Measurements from ENCODE around the gene GDI1.
A peak's percentile ranks its signal among the peaks of the same experiment; 100 is the strongest.

GDI1 gene

DNA sequence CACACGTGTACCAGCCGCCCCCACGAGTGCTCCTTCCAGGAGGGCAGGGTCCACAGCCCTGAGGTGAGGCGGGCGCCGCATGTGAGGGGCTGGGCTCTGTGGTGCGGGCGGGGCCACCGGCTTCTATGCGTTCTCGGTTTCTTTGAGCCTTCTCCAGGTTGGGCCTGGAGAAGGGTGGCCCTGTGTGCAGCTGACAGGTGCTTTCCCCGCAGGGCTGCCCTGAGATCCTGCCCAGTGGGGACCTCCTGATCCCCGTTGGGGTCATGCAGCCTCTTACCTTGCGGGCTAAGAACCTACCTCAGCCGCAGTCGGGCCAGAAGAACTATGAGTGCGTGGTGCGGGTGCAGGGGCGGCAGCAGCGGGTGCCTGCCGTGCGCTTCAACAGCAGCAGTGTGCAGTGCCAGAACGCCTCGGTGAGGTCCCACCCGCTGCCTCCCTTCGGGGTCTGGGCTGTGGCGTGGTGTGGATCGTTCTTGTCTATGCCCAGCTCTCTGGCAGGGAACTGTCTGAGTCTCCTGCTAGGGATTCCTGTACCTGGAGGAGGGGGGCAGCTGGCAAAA is 27.9 kb downstream of the GDI1 start:
- no peak for DNase-seq

GRCh38 chrX:154465601-154466000 is 28.6 kb downstream of the GDI1 start:
- no peak for DNase-seq

- no peak for DNase-seq
Measured at GRCh38 chrX:154466036-154466435, 29.1 kb downstream of the GDI1 start.

DNA sequence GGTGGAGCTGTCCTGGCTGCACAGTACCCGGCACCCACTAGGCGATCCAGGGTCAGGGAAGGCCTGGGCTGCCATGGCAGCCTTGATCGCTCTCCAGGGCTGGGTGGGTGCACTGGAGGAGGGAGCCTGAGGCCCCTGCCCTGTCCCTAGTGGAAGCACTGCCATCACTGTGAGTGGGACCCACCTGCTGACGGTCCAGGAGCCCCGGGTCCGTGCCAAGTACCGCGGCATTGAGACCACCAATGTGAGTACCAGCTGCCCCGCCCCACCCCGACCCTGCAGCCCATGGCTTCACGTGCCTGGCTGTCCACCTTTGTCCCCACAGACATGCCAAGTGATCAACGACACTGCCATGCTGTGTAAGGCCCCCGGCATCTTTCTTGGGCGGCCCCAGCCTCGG is 30.0 kb downstream of the GDI1 start:
- no peak for DNase-seq

DNA sequence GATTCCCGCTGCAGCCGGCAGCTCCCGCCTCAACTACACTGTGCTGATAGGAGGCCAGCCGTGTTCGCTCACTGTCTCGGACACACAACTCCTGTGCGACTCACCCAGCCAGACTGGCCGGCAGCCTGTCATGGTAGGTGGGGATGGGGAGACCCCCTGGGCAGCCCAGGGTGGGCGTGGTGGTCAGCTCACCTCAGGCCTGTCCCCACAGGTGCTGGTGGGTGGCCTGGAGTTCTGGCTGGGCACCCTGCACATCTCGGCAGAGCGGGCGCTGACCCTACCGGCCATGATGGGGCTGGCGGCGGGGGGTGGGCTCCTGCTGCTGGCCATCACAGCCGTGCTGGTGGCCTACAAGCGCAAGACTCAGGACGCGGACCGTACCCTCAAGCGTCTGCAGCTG is 30.6 kb downstream of the GDI1 start:
- DNase-seq, result no peak

DNA sequence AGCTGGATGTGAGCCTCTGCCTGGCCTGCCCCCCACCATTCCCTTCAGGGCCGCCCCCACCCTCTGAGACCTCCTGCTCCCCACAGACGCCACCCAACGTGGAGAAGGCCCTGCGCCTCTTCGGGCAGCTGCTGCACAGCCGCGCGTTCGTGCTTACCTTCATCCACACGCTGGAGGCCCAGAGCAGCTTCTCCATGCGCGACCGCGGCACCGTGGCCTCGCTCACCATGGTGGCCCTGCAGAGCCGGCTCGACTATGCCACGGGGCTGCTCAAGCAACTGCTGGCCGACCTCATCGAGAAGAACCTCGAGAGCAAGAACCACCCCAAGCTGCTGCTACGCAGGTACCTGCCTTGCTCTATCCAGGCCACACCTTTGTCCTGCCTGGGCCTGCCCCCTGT is 31.3 kb downstream of the GDI1 start:
- DNase-seq, result no peak

GRCh38 chrX:154469114-154469513 is 32.2 kb downstream of the GDI1 start:
- no peak for DNase-seq

DNA sequence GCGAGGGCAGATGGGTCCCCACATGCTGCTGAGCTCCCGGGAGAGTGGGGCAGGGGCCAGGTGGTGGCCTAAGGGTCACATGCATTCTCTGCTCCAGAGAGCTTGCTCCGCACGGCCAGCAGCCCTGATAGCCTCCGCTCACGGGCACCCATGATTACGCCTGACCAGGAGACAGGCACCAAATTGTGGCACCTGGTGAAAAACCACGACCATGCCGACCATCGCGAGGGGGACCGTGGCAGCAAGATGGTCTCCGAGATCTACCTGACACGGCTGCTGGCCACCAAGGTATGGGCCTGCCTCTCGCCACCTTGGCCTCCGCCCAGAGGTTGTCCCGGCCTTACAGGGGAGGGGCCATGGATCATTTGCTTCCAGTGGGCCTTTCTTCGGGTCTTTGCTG is 32.9 kb downstream of the GDI1 start:
- no peak for DNase-seq

- no peak for DNase-seq
Measured at GRCh38 chrX:154470434-154470833, 33.5 kb downstream of the GDI1 start.

GRCh38 chrX:154470914-154471568 is 34.1 kb downstream of the GDI1 start:
- DNase-seq, result no peak

DNA sequence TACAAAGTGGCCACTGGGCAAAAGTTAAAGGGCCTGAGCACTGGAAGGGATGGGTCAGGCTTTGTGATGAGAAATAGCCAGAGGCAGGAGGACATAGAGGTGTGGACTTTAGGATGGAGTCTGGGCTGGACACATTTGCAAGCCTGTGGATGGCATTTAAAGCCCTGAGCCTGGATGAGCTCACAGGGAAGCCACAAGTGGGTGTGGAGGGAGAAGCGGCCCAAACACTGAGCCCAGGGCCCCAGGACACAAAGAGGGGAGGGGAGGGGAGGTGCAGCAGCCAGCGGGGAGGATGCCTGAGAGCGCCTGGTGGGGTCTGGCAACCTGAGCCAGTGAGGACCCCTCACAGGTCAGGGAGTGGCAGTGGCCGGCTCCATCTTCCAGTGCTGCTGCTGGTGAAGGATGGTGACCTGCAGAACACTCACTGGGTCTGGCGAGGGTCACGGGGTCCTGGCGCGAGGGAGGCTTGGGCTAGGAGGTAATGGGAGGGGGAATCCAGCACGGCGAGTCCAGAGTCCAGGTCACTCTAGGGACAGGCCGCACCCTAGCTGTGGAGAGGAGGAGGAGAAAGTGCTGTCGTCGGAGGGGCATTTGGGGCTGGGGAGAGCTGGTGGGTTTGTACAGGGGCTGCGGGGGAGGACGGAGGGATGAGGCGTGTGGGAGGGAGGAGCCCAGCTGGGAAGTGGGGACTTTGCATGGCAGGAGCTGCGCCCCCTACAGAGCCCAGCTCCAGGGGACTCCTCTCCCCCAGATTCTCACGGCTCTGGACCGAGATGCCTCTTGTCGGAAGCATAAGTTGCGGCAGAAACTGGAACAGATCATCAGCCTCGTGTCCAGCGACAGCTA is 35.1 kb downstream of the GDI1 start:
- DNase-seq, result no peak

DNA sequence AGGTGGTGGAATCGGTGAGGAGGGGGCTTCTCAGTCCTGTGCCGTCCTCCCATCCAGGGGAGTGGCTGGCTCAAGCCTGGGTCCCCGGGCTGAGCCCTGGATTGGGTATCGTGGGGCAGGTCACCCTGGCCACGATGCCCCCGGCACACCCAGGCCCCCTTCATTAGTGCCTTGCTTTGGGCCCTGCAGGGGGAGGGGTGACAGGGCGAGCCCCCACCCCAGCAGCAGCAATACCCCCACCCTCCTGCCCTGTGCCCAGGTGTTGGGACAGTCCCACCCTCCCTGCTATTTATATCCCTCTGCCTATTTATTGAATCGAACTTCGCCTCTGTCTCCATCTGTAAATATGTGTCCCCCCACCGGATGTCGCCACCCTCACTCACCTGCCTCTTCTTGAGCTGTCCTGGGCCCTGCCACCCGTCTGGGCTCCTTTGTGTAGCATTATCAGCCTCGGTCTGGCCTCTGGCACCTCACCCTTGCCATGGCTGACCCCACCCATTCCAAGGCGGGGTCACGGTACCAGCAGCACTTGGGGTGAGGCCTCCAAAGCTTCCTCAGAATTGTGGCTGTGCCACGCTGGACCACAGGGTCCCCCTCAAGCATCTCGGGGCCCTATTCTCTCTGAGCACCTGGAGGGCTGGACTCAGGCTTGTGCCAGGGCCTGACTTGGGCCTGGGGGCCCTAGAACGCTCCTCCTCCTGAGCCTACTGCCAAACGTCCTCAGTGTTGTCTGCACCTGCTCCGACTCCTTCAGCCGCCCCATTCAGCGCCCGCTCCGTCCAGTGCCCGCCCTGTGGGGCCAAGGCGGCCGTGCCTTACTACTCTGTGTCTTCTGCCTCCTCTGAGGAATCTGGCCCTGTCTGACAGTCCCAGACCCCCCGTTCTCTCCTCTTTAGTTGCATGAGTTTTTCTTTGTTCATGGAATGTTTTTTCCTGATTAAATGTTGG is 36.0 kb downstream of the GDI1 start:
- DNase-seq, result no peak

- DNase-seq, result no peak
Measured at GRCh38 chrX:154473683-154474082, 36.7 kb downstream of the GDI1 start.

DNA sequence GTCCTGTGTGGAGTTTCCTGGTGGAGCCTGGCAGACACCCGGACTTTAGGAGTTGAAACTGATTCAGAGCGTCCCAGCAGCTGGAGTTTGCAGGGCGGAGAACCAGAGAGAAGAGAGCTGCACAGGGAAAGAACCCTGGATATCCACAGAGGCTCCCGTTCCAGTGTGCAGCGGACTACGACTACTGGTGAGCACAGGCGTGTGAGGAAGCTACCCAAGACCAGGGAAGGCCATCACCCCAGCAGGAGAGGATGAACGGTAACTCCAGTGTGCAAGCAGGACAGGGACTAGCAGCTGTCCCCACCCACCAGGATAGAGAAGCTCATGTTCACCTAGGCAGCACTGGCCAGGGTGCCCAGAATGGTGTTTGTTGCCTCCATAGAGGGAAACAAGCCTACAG is 39.9 kb downstream of the GDI1 start:
- DNase-seq, result no peak

- DNase-seq, result no peak
Measured at GRCh38 chrX:154477891-154478477, 41.0 kb downstream of the GDI1 start.

DNA sequence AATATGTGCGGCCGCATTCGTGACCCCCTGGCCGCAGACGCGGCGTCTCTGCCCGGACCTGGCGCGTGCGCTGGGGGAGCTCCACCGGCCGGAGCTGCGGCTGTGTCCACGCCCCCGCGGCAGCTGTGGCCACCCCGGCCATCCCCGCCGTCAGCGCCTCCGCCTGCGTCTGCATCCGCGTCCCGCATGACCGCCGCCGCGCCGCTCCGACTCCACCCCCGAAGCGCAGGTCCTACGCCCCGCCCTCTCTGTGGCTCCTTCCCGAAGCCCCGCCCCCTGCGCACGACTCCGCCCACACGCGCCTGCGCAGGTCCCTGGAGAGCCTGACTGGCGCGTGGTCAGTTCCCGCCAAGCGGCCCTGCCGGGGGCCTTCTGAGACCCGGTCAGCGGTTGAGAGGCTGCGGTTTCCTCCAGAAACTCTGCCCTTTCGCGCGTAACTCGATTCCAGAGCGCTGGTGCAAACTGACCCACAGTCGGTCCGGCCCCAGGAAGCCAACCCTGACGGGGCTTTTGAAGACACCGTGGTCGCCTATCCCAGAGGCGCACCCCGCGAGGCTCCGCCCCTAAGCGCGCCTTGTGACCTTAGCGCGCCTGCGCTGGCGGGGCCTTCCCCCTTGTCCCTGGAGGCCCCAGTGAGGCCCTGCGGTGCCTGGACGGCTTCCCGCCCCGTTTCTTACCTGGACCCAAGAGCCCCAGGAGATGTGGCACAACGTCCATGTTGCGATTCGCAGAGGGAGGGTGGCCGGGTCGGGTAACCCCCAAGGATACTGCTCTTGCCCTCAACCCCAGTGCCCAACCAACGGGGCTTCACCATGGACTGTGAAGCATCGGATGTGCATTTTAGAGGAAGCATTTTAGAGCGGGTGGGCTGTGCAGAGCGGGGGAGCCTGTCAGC is 42.0 kb downstream of the GDI1 start, which contains the start of gene LAGE3:
Gene LAGE3, minus strand, starts transcription at position 554 of the 895 bp plus-strand sequence. Its CDS starts 366 bp downstream, at position 188.
- DNase-seq, result peak; percentile 71

GRCh38 chrX:154481195-154481594 is 44.2 kb downstream of the GDI1 start:
- DNase-seq, result no peak

GRCh38 chrX:154481911-154482601 is 45.1 kb downstream of the GDI1 start:
- DNase-seq, result no peak

GRCh38 chrX:154482786-154483185 is 45.8 kb downstream of the GDI1 start:
- DNase-seq, result no peak

GRCh38 chrX:154483325-154483724 is 46.4 kb downstream of the GDI1 start:
- DNase-seq, result no peak
